ENCODE measurements around the gene SLC38A10. TPM values are rescaled to one million over a fixed set of nuclear protein-coding genes. Genes with fewer than 3 reads are reported as not detected.
A peak's percentile ranks its signal among the peaks of the same experiment; 100 is the strongest.

The SLC38A10 gene
- total and polyA plus RNA-seq, 2 of the 13 experiments (the other 11 are each of a cell fraction or from before 2014, with no cell fraction given) = 23.4 to 55.8 TPM

- TF ChIP-seq, protein P1, sequence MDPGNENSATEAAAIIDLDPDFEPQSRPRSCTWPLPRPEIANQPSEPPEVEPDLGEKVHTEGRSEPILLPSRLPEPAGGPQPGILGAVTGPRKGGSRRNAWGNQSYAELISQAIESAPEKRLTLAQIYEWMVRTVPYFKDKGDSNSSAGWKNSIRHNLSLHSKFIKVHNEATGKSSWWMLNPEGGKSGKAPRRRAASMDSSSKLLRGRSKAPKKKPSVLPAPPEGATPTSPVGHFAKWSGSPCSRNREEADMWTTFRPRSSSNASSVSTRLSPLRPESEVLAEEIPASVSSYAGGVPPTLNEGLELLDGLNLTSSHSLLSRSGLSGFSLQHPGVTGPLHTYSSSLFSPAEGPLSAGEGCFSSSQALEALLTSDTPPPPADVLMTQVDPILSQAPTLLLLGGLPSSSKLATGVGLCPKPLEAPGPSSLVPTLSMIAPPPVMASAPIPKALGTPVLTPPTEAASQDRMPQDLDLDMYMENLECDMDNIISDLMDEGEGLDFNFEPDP (CRISPR knock-in tag; conservative IDR thresholded peaks at IDR 0.05) = no peak
- TF ChIP-seq PATZ1 (CRISPR knock-in tag; IDR thresholded peaks at IDR 0.05) (peak; percentile 56; the same call in 1 of the 2 replicates), TEAD3 (CRISPR knock-in tag; optimal IDR thresholded peaks at IDR 0.05; ENCODE audit: borderline replicate concordance) (peak; percentile 8), GABPB1 (CRISPR knock-in tag; IDR thresholded peaks at IDR 0.05) (peak; percentile 21; the same call in 1 of the 2 replicates), TBX2 (CRISPR knock-in tag; IDR thresholded peaks at IDR 0.05; ENCODE audit: borderline replicate concordance) (peak; percentile 42; the same call in 1 of the 2 replicates), ZNF747 (CRISPR knock-in tag; IDR thresholded peaks at IDR 0.05; ENCODE audit: borderline replicate concordance) (peak; percentile 38; the same call in 1 of the 2 replicates), SAP130 (CRISPR knock-in tag; IDR thresholded peaks at IDR 0.05; ENCODE audit: low read depth) (0 out of 2 replicates have a peak, but pooled peaks have one; percentile 16), PCBP2 (optimal IDR thresholded peaks at IDR 0.05; ENCODE audit: low read depth, low read length, poor library complexity, severe bottlenecking) (no peak), ZFX (CRISPR knock-in tag; IDR thresholded peaks at IDR 0.05; ENCODE audit: low read depth) (0 out of 2 replicates have a peak, but pooled peaks have one; percentile 19), ZBTB37 (CRISPR knock-in tag; IDR thresholded peaks at IDR 0.05) (0 out of 2 replicates have a peak, but pooled peaks have one; percentile 20), GFI1 (CRISPR knock-in tag; IDR thresholded peaks at IDR 0.05; ENCODE audit: borderline replicate concordance) (no peak), GATAD2A (CRISPR knock-in tag; IDR thresholded peaks at IDR 0.05) (0 out of 2 replicates have a peak, but pooled peaks have one; percentile 12), SP4 (CRISPR knock-in tag; IDR thresholded peaks at IDR 0.05) (0 out of 2 replicates have a peak, but pooled peaks have one; percentile 19), ZSCAN21 (CRISPR knock-in tag; IDR thresholded peaks at IDR 0.05; ENCODE audit: borderline replicate concordance) (0 out of 2 replicates have a peak, but pooled peaks have one; percentile 31), SALL2 (CRISPR knock-in tag; IDR thresholded peaks at IDR 0.05) (no peak), ZNF292 (CRISPR knock-in tag; IDR thresholded peaks at IDR 0.05; ENCODE audit: borderline replicate concordance, low read depth) (peak; percentile 26; the same call in 1 of the 2 replicates), MAFK (conservative IDR thresholded peaks at IDR 0.05 in 1 of 2, IDR thresholded peaks at IDR 0.05 in 1 of 2; ENCODE audit: low read length in 2 of 2) (no peak), HOXA7 (CRISPR knock-in tag; IDR thresholded peaks at IDR 0.05) (no peak), PITX1 (CRISPR knock-in tag; IDR thresholded peaks at IDR 0.05) (peak; percentile 42; the same call in 1 of the 2 replicates), CCDC6 (CRISPR knock-in tag; IDR thresholded peaks at IDR 0.05) (no peak), ZBTB7B (CRISPR knock-in tag; IDR thresholded peaks at IDR 0.05) (0 out of 2 replicates have a peak, but pooled peaks have one; percentile 38), PAX8 (CRISPR knock-in tag; IDR thresholded peaks at IDR 0.05; ENCODE audit: borderline replicate concordance) (no peak; the same call in 1 of the 2 replicates), ZNF75D (CRISPR knock-in tag; IDR thresholded peaks at IDR 0.05; ENCODE audit: borderline replicate concordance) (no peak)
- TF ChIP-seq, protein P2, sequence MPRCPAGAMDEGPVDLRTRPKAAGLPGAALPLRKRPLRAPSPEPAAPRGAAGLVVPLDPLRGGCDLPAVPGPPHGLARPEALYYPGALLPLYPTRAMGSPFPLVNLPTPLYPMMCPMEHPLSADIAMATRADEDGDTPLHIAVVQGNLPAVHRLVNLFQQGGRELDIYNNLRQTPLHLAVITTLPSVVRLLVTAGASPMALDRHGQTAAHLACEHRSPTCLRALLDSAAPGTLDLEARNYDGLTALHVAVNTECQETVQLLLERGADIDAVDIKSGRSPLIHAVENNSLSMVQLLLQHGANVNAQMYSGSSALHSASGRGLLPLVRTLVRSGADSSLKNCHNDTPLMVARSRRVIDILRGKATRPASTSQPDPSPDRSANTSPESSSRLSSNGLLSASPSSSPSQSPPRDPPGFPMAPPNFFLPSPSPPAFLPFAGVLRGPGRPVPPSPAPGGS (CRISPR knock-in tag; IDR thresholded peaks at IDR 0.05) = 0 out of 2 replicates have a peak, but pooled peaks have one; percentile 26
These were observed 39.3 kb upstream of the SLC38A10 start (continued) for GRCh38 chr17:81334391-81334901.

Measured in HepG2 (cell line).